ENCODE results near the gene RTN4IP1. TPM values are rescaled to one million over a fixed set of nuclear protein-coding genes. Genes with fewer than 3 reads are reported as not detected.

RTN4IP1 gene, protein sequence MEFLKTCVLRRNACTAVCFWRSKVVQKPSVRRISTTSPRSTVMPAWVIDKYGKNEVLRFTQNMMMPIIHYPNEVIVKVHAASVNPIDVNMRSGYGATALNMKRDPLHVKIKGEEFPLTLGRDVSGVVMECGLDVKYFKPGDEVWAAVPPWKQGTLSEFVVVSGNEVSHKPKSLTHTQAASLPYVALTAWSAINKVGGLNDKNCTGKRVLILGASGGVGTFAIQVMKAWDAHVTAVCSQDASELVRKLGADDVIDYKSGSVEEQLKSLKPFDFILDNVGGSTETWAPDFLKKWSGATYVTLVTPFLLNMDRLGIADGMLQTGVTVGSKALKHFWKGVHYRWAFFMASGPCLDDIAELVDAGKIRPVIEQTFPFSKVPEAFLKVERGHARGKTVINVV
- total RNA-seq: 10 to 100 TPM in 1 of 4 donors, 1 to 10 TPM in 3; 5.4 to 15.3 (median 9.3) TPM

DNA sequence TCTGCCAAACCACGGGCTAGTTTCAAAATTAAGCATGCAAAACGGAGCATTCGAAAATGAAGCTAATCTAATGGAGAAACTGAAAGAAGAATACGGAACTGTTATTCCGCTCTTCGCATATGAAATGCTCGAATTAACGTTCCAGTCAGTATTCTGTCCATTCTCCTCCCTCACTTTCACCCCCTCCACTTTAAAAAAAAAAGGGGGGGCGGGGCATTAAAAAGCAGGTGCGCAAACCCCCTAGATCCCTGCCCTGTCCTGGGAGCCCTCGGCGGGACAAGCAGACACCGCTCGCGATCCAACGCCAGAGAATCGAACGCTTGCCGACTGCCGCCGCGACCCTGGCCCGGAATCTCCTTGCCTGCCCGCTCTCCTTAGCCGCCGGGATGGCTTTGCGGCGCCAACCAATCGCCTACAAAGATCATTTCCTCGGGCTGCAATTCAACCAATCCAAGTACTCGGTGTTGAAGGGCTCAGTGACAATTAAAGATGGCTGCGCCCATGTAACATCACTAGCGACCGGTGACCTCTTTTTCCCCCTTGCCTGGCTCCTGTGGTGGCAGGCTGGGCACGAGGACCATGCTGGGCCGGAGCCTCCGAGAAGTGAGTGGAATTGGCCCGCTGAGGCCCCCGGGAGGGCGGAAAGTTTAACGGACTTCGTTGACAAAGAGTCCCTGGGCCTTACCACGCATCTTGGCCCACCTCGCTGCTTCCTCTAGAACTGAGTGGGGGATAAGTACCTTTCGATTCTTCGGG is at the start of gene RTN4IP1, which contains the start of gene QRSL1:
Gene RTN4IP1 (minus strand): TSS at position 396 of the 756 bp plus-strand sequence. CDS start 477 bp downstream, outside the sequence.
Gene QRSL1 (plus strand): TSS at position 476 of the 756 bp plus-strand sequence. CDS start 104 bp downstream, at position 580.
- TF ChIP-seq POLR2A (IDR thresholded peaks at IDR 0.05): peak; percentile 41 to 54
- TF ChIP-seq, protein P1, sequence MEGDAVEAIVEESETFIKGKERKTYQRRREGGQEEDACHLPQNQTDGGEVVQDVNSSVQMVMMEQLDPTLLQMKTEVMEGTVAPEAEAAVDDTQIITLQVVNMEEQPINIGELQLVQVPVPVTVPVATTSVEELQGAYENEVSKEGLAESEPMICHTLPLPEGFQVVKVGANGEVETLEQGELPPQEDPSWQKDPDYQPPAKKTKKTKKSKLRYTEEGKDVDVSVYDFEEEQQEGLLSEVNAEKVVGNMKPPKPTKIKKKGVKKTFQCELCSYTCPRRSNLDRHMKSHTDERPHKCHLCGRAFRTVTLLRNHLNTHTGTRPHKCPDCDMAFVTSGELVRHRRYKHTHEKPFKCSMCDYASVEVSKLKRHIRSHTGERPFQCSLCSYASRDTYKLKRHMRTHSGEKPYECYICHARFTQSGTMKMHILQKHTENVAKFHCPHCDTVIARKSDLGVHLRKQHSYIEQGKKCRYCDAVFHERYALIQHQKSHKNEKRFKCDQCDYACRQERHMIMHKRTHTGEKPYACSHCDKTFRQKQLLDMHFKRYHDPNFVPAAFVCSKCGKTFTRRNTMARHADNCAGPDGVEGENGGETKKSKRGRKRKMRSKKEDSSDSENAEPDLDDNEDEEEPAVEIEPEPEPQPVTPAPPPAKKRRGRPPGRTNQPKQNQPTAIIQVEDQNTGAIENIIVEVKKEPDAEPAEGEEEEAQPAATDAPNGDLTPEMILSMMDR (IDR thresholded peaks at IDR 0.05 in 4 of 5, conservative IDR thresholded peaks at IDR 0.05 in 1 of 5): no peak
- peak within 1 kb of the TSS; percentile 85 to 88 (median 86) for H3K27ac ChIP-seq
- intact Hi-C loops (cut with DNase I; ENCODE audit: low total_unique reads): no loop called here
- peak; percentile 84 to 88 for DNase-seq
- peaks cover 18 to 23% of the 10 kb centered on the region in 2 donors for H3K4me1 ChIP-seq
- no peaks in the 10 kb centered on the region for H3K9me3 ChIP-seq
- H3K27me3 ChIP-seq: no peaks in the 10 kb centered on the region
- in situ Hi-C loops (cut with MboI; ENCODE audit: low sequenced_read_pairs in 4 of 4): no loop called here
- peak; percentile 100 for ATAC-seq
- H3K4me3 ChIP-seq: peak within 1 kb of the TSS; percentile 77 to 92 (median 88)
- no peaks in the 10 kb centered on the region for H3K36me3 ChIP-seq

DNA sequence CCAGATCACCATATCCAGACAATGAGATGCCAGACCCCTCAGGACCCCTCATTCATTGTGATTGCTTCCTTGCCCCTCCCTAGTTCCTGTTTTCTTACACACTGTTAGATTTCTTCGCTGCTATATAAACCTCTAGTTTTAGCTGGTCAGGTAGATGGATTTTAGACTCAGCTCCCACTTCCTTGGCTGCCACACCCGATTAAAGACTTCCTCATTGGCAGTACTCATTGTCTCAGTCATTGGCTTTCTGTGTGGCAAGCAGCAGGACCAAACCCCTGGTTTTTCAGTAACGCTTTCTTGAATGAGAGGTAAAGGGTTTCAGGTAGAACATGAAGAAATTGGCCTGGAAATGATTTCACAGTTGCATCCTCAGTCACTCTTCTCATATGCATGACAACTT is 48.0 kb upstream of the RTN4IP1 start:
- Histone ChIP-seq H3K4me1 (no peaks in the 10 kb centered on the region), H3K27me3 (no peaks in the 10 kb centered on the region), H3K4me3 (no peak overlapping the region), H3K36me3 (no peaks in the 10 kb centered on the region), H3K9me3 (no peaks in the 10 kb centered on the region), H3K27ac (no peak overlapping the region)
- no peak for DNase-seq
- in situ Hi-C loops (cut with MboI; ENCODE audit: low sequenced_read_pairs in 4 of 4): no loop called here
- intact Hi-C loops (cut with DNase I; ENCODE audit: low total_unique reads): no loop called here
- ATAC-seq: no peak
- TF ChIP-seq POLR2A (IDR thresholded peaks at IDR 0.05): no peak
- TF ChIP-seq, protein P1 (IDR thresholded peaks at IDR 0.05 in 4 of 5, conservative IDR thresholded peaks at IDR 0.05 in 1 of 5): no peak

DNA sequence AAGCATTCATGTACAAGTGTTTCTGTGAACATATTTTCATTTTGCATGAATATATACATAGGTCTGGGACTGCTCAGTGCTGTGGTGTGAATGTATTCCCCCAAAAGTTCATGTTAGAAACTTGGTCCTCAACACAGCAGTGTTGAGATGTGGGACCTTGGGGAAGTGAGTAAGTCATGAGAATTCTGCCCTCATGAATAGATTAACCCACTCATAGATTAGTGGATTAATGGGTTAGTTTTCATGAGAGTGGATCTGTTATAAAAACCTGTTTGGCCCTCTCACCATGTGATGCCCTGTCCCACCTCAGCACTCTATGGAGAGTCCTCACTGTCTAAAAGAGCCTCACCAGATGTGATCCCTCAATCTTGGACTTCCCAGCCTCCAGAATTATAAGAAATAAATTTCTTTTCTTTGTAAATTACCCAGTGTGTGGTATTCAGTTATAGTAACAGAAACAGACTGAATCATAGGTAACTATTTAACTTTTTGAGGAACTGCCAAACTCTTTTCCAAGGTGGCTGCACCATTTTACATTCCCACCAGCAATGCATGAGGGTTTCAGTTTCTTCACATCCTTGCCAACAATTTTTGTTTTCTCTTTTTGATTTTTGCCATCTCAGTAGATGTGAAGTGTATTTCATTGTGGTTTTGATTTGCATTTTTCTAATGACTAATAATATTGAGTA is 45.4 kb upstream of the RTN4IP1 start:
- no peak for TF ChIP-seq POLR2A (IDR thresholded peaks at IDR 0.05)
- TF ChIP-seq, protein P1 (IDR thresholded peaks at IDR 0.05 in 4 of 5, conservative IDR thresholded peaks at IDR 0.05 in 1 of 5): no peak
- H3K4me3 ChIP-seq: no peak overlapping the region
- no peak for DNase-seq
- H3K36me3 ChIP-seq: no peaks in the 10 kb centered on the region
- ATAC-seq: no peak
- no peak overlapping the region for H3K27ac ChIP-seq
- no peaks in the 10 kb centered on the region for H3K27me3 ChIP-seq
- H3K9me3 ChIP-seq: no peaks in the 10 kb centered on the region
- in situ Hi-C loops (cut with MboI; ENCODE audit: low sequenced_read_pairs in 4 of 4): no loop called here
- intact Hi-C loops (cut with DNase I; ENCODE audit: low total_unique reads): no loop called here
- H3K4me1 ChIP-seq: no peaks in the 10 kb centered on the region

DNA sequence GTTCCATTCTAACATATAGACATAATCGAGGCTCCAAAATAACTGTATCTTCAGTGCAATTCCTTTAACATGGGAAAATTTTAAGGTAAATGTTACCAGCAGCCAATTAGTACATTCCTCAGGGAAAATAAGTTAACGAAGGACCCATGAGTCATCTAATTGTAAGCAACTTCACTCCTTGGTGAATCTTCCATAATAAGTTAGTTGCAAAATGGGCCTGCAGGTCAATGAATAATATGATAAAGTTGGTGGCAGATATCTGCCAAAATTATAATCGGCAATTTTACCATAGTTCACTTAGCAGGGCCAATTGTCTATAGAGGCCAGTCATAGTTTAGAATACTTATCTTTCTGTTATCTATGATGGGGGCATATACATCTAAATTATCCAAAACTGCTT is 42.4 kb upstream of the RTN4IP1 start:
- H3K9me3 ChIP-seq: no peaks in the 10 kb centered on the region
- H3K27me3 ChIP-seq: no peaks in the 10 kb centered on the region
- H3K4me1 ChIP-seq: no peaks in the 10 kb centered on the region
- H3K4me3 ChIP-seq: no peak overlapping the region
- no peak overlapping the region for H3K27ac ChIP-seq
- intact Hi-C loops (cut with DNase I; ENCODE audit: low total_unique reads): no loop called here
- TF ChIP-seq POLR2A (IDR thresholded peaks at IDR 0.05): no peak
- TF ChIP-seq, protein P1 (IDR thresholded peaks at IDR 0.05 in 4 of 5, conservative IDR thresholded peaks at IDR 0.05 in 1 of 5): no peak
- H3K36me3 ChIP-seq: peaks cover 0 to 2% of the 10 kb centered on the region in 2 donors
- no peak for ATAC-seq
- DNase-seq: no peak
- in situ Hi-C loops (cut with MboI; ENCODE audit: low sequenced_read_pairs in 4 of 4): no loop called here

All from gastrocnemius medialis (tissue), 4 donors.